ENCODE data around the gene BSN. TPM values are rescaled to one million over a fixed set of nuclear protein-coding genes. Genes with fewer than 3 reads are reported as not detected.

The BSN gene
- total RNA-seq, 2 donors from 2014 or later, result 0.17 to 0.21 TPM

- Mint-ChIP-seq H3K9me3 (peaks cover 0 to 3% of the 10 kb centered on the region in 2 donors), H3K27me3 (ENCODE audit: low read depth) (no peaks in the 10 kb centered on the region), H3K36me3 (ENCODE audit: insufficient read depth in 2 of 2) (no peaks in the 10 kb centered on the region), H3K4me3 (peak overlapping the region; percentile 76 to 79), H3K4me1 (ENCODE audit: low read depth) (peaks cover 6% of the 10 kb centered on the region), H3K27ac (no peak overlapping the region)
- ATAC-seq (replicated peaks in 1 of 2), result peak; percentile 91 to 92
- peak; percentile 92 to 95 for DNase-seq
Observed at GRCh38 chr3:49539659-49540560, 14.4 kb upstream of the BSN start.

- H3K27me3 Mint-ChIP-seq (ENCODE audit: low read depth), result peaks cover 22% of the 10 kb centered on the region
- no peaks in the 10 kb centered on the region for H3K9me3 Mint-ChIP-seq
- H3K36me3 Mint-ChIP-seq (ENCODE audit: insufficient read depth in 2 of 2), result peaks cover 0 to 2% of the 10 kb centered on the region in 2 donors
- H3K4me1 Mint-ChIP-seq (ENCODE audit: low read depth), result peaks cover 24% of the 10 kb centered on the region
- H3K4me3 Mint-ChIP-seq, result peak overlapping the region in 1 of 2 donors; percentile 25
- H3K27ac Mint-ChIP-seq, result no peak overlapping the region
- ATAC-seq (replicated peaks in 1 of 2), result no peak
- no peak for DNase-seq
Observed at GRCh38 chr3:49552087-49552486, 2.2 kb upstream of the BSN start.

DNA sequence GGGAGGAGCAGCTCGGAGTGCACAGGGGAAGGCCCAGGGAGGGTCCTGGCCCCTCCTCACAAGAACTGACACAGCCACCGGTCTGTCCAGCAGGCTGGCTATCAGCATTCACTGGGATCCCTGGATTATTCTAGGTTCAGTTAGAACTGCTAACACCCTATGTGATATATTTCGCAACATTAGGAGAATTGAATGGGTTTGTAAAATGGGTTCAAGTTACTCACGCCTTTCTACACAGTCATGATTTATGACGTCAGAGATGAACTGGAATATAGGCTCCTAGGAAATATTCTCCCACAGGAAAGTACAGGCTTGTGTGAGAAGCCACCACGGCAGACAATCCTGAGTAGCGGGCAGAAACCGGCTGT lies 969 bp upstream of the BSN start:
- Mint-ChIP-seq H3K27me3 (ENCODE audit: low read depth) (peaks cover 33% of the 10 kb centered on the region), H3K9me3 (no peaks in the 10 kb centered on the region), H3K36me3 (ENCODE audit: insufficient read depth in 2 of 2) (peaks cover 0 to 2% of the 10 kb centered on the region in 2 donors), H3K4me1 (ENCODE audit: low read depth) (peaks cover 24% of the 10 kb centered on the region), H3K27ac (no peak overlapping the region), H3K4me3 (peak overlapping the region; percentile 80 to 98)
- no peak for ATAC-seq (replicated peaks in 1 of 2)
- DNase-seq, result no peak

- peak; percentile 74 to 79 for ATAC-seq (replicated peaks in 1 of 2)
- peaks cover 24% of the 10 kb centered on the region for H3K4me1 Mint-ChIP-seq (ENCODE audit: low read depth)
- H3K36me3 Mint-ChIP-seq (ENCODE audit: insufficient read depth in 2 of 2), result peaks cover 0 to 2% of the 10 kb centered on the region in 2 donors
- H3K9me3 Mint-ChIP-seq, result no peaks in the 10 kb centered on the region
- DNase-seq, result peak; percentile 71 to 78
- peak overlapping the region; percentile 63 to 70 for H3K4me3 Mint-ChIP-seq
- no peak overlapping the region for H3K27ac Mint-ChIP-seq
- H3K27me3 Mint-ChIP-seq (ENCODE audit: low read depth), result peaks cover 39% of the 10 kb centered on the region
Observed at GRCh38 chr3:49554633-49555265, 472 bp downstream of the BSN start.

DNA sequence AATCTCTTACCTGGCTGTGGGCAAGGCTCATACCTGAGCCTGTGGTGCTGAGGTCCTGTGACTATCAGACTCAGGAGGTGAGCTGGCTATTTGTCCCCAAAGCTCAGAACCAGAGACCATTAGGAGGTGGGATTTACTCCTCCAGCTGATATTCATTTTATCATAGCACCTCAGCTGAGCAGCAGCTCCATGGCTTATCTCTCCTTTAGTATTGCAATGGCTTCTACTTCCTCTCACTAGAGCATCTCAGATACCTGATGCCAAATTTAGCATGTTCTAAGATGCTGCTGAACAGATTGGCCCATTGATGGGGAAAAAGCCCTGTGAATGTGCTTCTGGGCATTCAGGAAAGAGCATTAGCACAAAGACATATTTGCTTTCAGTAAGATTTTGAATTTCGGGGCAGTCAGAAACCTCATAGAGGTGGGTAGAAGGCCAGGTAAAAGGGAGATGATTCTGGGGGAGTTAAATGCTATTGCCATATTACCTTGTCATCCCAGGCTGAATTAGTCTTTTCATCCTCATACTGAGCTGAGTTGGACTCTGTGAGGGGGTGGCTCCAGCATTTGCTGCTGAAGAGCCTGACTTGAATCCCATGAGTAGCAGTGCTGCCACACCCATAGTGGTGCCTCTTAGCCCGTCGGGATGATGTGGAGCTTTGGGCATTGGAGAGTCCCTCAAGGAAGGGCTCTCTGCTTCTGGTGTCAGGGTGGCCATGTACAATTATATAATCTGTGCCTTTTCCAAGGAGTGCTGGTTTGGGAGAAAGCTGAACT lies 2.4 kb downstream of the BSN start:
- Mint-ChIP-seq H3K27ac (no peak overlapping the region), H3K9me3 (no peaks in the 10 kb centered on the region), H3K36me3 (ENCODE audit: insufficient read depth in 2 of 2) (peaks cover 0 to 2% of the 10 kb centered on the region in 2 donors), H3K4me1 (ENCODE audit: low read depth) (peaks cover 23% of the 10 kb centered on the region), H3K4me3 (no peak overlapping the region), H3K27me3 (ENCODE audit: low read depth) (peaks cover 39% of the 10 kb centered on the region)
- ATAC-seq (replicated peaks in 1 of 2) (no peak), DNase-seq (no peak)

DNA sequence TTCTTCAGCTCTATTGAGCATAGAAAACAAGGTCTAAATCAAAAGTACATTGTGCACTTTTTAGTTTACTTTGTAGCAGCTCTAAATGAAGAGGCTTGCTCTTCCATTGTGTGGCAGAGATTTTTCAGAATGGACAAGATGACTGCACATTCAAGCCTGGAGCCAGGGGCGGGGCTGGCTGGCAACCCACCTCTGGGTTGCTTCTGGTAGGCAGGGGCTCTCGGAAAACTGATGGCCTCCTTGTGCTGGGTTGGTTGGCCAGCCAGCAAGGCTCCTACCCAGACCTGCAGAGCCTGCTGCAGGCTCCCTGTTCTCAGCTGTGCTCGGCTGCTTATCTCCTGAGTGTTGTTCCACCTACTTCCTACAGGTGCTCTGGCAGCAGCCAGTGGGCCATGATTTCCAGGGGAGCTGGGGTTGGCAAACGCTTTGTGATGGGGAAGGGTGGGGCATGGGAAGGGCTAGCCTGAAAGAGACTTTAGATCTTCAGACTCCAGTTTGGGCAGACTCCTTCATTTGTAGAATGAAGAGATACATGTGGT lies 8.8 kb downstream of the BSN start:
- Mint-ChIP-seq H3K27ac (no peak overlapping the region), H3K4me1 (ENCODE audit: low read depth) (no peaks in the 10 kb centered on the region), H3K4me3 (no peak overlapping the region), H3K36me3 (ENCODE audit: insufficient read depth in 2 of 2) (no peaks in the 10 kb centered on the region), H3K27me3 (ENCODE audit: low read depth) (peaks cover 8% of the 10 kb centered on the region), H3K9me3 (no peaks in the 10 kb centered on the region)
- no peak for ATAC-seq (replicated peaks in 1 of 2)
- DNase-seq, result no peak

GRCh38 chr3:49563766-49564165 lies 9.5 kb downstream of the BSN start:
- no peak for DNase-seq
- ATAC-seq (replicated peaks in 1 of 2), result no peak
- Mint-ChIP-seq H3K9me3 (no peaks in the 10 kb centered on the region), H3K36me3 (ENCODE audit: insufficient read depth in 2 of 2) (no peaks in the 10 kb centered on the region), H3K27me3 (ENCODE audit: low read depth) (peaks cover 1% of the 10 kb centered on the region), H3K4me3 (no peak overlapping the region), H3K4me1 (ENCODE audit: low read depth) (no peaks in the 10 kb centered on the region), H3K27ac (no peak overlapping the region)

DNA sequence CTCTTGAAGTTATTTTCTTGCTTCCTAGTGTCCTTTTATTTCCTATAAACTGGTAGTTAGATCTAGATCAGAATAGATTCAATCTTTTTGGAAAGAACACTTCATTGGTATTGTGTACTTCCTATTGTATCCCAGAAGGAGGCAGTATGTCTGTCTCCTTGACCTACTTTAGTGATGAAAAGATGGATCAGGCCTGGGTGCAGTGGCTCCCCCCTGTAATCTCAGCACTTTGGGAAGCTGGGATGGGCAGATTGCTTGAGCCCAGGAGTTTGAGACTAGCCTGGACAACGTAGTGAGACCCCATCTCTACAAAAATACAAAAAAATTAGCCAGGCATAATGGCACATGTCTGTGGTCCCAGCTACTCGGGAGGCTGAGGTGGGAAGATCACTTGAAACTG lies 12.0 kb downstream of the BSN start:
- Mint-ChIP-seq H3K9me3 (no peaks in the 10 kb centered on the region), H3K4me1 (ENCODE audit: low read depth) (no peaks in the 10 kb centered on the region), H3K36me3 (ENCODE audit: insufficient read depth in 2 of 2) (no peaks in the 10 kb centered on the region), H3K27me3 (ENCODE audit: low read depth) (no peaks in the 10 kb centered on the region), H3K27ac (no peak overlapping the region), H3K4me3 (no peak overlapping the region)
- ATAC-seq (replicated peaks in 1 of 2) (no peak), DNase-seq (no peak)

- H3K27me3 Mint-ChIP-seq (ENCODE audit: low read depth), result no peaks in the 10 kb centered on the region
- H3K27ac Mint-ChIP-seq, result no peak overlapping the region
- DNase-seq, result no peak
- no peaks in the 10 kb centered on the region for H3K9me3 Mint-ChIP-seq
- H3K4me3 Mint-ChIP-seq, result no peak overlapping the region
- no peaks in the 10 kb centered on the region for H3K4me1 Mint-ChIP-seq (ENCODE audit: low read depth)
- ATAC-seq (replicated peaks in 1 of 2), result no peak
- no peaks in the 10 kb centered on the region for H3K36me3 Mint-ChIP-seq (ENCODE audit: insufficient read depth in 2 of 2)
Observed at GRCh38 chr3:49567406-49567805, 13.1 kb downstream of the BSN start.

DNA sequence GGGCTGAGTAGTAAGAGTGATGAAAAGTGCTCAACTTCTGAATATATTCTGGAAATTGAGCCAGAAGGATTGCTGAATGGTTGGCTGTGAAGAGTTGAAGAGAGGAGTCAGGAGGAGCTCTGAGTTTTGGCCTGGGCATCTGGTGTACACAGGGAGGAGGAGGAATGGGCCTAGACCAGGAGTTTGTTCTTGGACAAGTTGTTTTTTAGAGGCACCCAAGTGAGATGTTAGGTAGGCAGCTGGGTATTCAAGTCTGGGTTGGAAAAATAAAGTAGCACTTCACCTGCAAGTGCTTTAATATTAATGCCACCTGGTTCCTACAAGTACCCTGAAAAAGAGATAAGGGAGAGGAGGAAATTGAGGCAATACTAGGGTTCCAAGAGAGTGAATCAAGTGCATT lies 14.7 kb downstream of the BSN start:
- Mint-ChIP-seq H3K4me3 (no peak overlapping the region), H3K27me3 (ENCODE audit: low read depth) (no peaks in the 10 kb centered on the region), H3K9me3 (no peaks in the 10 kb centered on the region), H3K36me3 (ENCODE audit: insufficient read depth in 2 of 2) (no peaks in the 10 kb centered on the region), H3K27ac (no peak overlapping the region), H3K4me1 (ENCODE audit: low read depth) (no peaks in the 10 kb centered on the region)
- DNase-seq (no peak), ATAC-seq (replicated peaks in 1 of 2) (no peak)

- Mint-ChIP-seq H3K9me3 (no peaks in the 10 kb centered on the region), H3K27ac (no peak overlapping the region), H3K4me1 (ENCODE audit: low read depth) (no peaks in the 10 kb centered on the region), H3K27me3 (ENCODE audit: low read depth) (no peaks in the 10 kb centered on the region), H3K36me3 (ENCODE audit: insufficient read depth in 2 of 2) (no peaks in the 10 kb centered on the region), H3K4me3 (no peak overlapping the region)
- no peak for ATAC-seq (replicated peaks in 1 of 2)
- DNase-seq, result no peak
Observed at GRCh38 chr3:49570028-49570654, 15.9 kb downstream of the BSN start.

DNA sequence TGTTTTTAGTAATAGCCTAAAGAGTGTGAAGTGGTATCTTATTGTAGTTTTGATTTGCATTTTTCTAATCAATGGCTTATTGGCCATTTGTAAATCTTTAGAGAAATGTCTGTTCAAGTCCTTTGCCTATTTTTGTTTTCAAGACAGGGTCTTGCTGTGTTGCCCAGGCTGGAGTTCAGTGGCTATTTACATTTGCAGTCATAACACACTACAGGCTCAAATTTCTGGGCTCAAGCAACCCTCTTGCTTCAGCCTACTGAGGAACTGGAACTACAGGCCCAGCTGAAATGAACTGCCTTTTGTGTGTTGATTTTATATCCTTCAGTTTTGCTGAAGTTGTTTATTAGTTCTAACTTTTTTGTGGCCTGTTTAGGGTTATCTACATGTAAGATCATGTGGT lies 27.9 kb downstream of the BSN start:
- Mint-ChIP-seq H3K4me3 (no peak overlapping the region), H3K27me3 (ENCODE audit: low read depth) (no peaks in the 10 kb centered on the region), H3K9me3 (no peaks in the 10 kb centered on the region), H3K27ac (no peak overlapping the region), H3K36me3 (ENCODE audit: insufficient read depth in 2 of 2) (no peaks in the 10 kb centered on the region), H3K4me1 (ENCODE audit: low read depth) (no peaks in the 10 kb centered on the region)
- DNase-seq (no peak), ATAC-seq (replicated peaks in 1 of 2) (no peak)

All from activated T-cell treated with anti-CD3 and anti-CD28 coated beads, Interleukin-2, amount 50 U/mL, for 72 hours (primary cell).